ENCODE results near the gene OTOGL.
A peak's percentile ranks its signal among the peaks of the same experiment; 100 is the strongest.

OTOGL gene

GRCh38 chr12:80190001-80190400 is 90.7 kb downstream of the OTOGL start:
- no peak for DNase-seq (ENCODE audit: extremely low read depth, low read depth)
- no peak for TF ChIP-seq CTCF (IDR thresholded peaks at IDR 0.05; ENCODE audit: low read depth, low read length, missing control alignments)
- no peak overlapping the region for H3K4me3 ChIP-seq (replicated peaks; ENCODE audit: low read depth, low read length)

- H3K4me3 ChIP-seq (replicated peaks; ENCODE audit: low read depth, low read length), result no peak overlapping the region
- TF ChIP-seq CTCF (IDR thresholded peaks at IDR 0.05; ENCODE audit: low read depth, low read length, missing control alignments), result no peak
- DNase-seq (ENCODE audit: extremely low read depth, low read depth), result no peak
Observed at GRCh38 chr12:80192087-80192486, 92.8 kb downstream of the OTOGL start.

- no peak for TF ChIP-seq CTCF (IDR thresholded peaks at IDR 0.05; ENCODE audit: low read depth, low read length, missing control alignments)
- no peak for DNase-seq (ENCODE audit: extremely low read depth, low read depth)
- H3K4me3 ChIP-seq (replicated peaks; ENCODE audit: low read depth, low read length), result no peak overlapping the region
Observed at GRCh38 chr12:80193865-80194264, 94.5 kb downstream of the OTOGL start.

- DNase-seq (ENCODE audit: extremely low read depth, low read depth), result peak; percentile 31
- peak; percentile 73 for TF ChIP-seq CTCF (IDR thresholded peaks at IDR 0.05; ENCODE audit: low read depth, low read length, missing control alignments)
- no peak overlapping the region for H3K4me3 ChIP-seq (replicated peaks; ENCODE audit: low read depth, low read length)
Observed at GRCh38 chr12:80195074-80195726, 95.9 kb downstream of the OTOGL start.

- DNase-seq (ENCODE audit: extremely low read depth, low read depth), result no peak
- no peak for TF ChIP-seq CTCF (IDR thresholded peaks at IDR 0.05; ENCODE audit: low read depth, low read length, missing control alignments)
- no peak overlapping the region for H3K4me3 ChIP-seq (replicated peaks; ENCODE audit: low read depth, low read length)
Observed at GRCh38 chr12:80195737-80196136, 96.4 kb downstream of the OTOGL start.

GRCh38 chr12:80196419-80196818 is 97.1 kb downstream of the OTOGL start:
- H3K4me3 ChIP-seq (replicated peaks; ENCODE audit: low read depth, low read length), result no peak overlapping the region
- TF ChIP-seq CTCF (IDR thresholded peaks at IDR 0.05; ENCODE audit: low read depth, low read length, missing control alignments), result no peak
- DNase-seq (ENCODE audit: extremely low read depth, low read depth), result no peak
